Activated CD4-positive, alpha-beta T cell treated with anti-CD3 and anti-CD28 coated beads for 4 hours (primary cell): ENCODE measurements around the gene USP36.
"Not testable (repeated sequence)": the region's sequence is repeated elsewhere in the genome, so short reads cannot be mapped to it uniquely, and the experiment has no call there.

ENCODE experiments used
- DNase-seq, 2 donors: peaks; one replicate each; pipeline ENCODE4 v3.0.0-alpha.2; 2020

The USP36 gene

GRCh38 chr17:78840780-78841611 is at the start of gene USP36:
USP36 (minus strand) TSS chr17:78840814; CDS start chr17:78836363, 4,451 bp downstream.
- peak; percentile 100 for DNase-seq

GRCh38 chr17:78890096-78890495 is 49.5 kb upstream of the USP36 start:
- not testable (repeated sequence) for DNase-seq

DNA sequence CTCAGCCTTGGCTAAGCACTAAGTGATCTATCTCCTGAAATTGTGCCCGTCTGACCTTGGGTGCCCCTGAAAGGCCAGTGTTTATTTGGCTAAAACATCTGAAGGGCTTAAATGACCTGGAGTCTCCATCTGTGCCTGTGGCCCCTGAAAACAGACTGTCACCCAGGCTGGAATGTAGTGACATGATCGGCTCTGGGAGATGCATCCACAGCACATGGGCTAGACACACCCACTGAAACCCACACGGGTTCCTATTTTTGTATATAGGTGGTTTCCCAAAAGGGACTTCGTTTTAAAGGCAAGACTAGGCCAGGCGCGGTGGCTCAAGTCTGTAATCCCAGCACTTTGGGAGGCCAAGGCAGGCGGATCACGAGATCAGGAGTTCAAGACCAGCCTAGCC is 48.9 kb upstream of the USP36 start:
- peak in 1 of 2 donors; percentile 18 for DNase-seq

DNA sequence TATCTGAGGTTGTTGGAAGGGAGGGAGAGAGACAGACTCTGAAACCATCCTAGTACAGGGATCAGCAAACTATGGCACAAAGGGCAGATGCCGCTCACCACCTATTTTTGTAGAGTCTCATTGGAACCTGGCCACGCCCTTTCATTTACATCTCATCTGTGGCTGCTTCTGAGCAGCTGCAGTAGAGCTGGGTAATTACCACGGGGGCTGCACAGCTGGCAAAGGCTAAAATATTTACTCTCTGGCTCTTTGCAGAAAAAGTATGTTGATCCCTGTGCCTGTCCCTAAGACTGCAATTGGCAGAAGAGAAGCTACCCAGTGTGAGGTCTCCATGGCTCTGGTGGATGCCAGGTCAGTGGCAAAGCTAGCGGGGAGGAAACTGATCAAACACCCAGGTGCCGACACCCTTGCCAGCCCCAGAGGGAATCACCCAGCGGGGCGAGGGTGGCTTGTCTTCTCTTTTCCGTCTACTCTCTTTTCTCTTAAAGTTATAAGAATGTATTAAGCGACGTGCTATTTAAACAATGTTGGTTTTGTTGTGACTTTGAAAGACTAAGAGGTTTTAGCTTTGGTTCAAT is 48.4 kb upstream of the USP36 start:
- no peak for DNase-seq

DNA sequence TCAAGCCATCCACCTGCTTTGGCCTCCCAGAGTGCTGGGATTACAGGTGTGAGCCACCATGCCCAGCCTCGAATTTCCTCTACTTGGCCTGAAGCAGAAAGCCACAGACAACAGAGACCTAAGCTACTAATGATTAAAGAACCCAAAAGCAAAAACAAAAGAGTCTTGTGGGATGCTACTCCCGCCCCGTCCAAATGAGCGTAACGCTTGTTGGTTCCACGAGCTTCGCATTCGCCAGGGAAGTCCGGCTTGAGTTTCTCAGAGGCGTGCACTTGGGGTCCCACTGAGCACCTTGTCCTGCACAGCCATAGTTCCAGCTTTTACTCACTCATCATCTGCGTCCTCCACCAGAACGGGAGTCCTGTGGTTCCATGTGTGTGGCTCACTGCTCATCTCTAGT is 46.3 kb upstream of the USP36 start:
- no peak for DNase-seq

DNA sequence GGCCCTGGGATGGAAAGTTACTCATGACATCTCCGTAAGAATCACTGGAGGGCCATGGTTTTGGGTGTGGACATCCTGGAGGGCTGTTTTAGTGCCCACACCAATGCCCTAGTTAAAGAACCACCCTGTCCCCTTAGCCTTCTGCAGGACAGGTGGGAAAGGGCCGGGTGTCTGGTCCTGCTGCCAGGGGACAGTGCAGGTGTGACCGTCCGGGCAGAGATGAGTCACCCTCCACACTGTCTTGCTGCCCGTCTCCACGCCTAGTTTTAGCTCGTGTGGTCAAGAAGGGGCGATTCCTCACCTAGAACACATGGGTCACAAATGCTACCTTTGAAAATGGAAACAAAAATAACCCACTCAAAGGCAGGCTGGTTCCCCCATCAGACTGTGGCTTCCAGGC is 45.3 kb upstream of the USP36 start:
- DNase-seq: no peak

DNA sequence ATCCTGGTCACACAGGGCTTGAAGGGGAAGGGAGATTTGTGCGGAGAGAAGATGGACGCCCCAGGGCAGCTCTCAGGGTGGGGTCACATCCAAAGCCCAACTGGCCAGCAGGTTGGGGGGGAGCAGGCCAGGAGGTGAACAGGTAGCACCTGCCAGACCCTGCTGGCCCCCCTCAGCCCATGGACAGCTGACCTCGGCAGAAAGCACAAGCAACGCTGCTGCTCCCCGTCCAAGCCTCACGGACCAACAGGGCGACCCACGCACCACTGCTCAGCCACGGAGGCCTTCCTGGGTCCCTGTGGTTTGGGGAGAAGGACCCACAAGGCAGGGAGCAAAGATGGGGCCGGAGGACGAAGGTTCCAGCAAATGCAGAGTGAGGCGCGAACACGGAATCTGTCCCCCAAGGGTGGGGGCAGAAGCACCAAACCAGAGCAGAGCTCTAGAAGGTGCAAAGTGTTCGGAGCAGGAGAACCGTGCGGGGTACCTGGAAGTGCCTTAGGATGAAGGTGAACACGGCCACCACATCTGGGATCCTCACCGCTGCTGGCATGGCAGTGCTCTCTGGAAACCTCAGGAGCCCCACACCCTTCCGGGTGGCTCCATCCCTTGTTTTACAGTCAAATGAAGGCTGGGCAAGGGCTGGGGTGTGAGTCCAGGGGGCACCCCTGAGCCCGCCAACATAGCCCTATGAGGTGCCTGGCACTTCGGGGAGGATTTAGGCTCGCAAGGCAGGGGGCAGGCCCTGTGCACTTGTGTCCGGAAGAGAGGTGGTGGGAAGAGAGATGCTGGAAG is 44.5 kb upstream of the USP36 start:
- no peak for DNase-seq

DNA sequence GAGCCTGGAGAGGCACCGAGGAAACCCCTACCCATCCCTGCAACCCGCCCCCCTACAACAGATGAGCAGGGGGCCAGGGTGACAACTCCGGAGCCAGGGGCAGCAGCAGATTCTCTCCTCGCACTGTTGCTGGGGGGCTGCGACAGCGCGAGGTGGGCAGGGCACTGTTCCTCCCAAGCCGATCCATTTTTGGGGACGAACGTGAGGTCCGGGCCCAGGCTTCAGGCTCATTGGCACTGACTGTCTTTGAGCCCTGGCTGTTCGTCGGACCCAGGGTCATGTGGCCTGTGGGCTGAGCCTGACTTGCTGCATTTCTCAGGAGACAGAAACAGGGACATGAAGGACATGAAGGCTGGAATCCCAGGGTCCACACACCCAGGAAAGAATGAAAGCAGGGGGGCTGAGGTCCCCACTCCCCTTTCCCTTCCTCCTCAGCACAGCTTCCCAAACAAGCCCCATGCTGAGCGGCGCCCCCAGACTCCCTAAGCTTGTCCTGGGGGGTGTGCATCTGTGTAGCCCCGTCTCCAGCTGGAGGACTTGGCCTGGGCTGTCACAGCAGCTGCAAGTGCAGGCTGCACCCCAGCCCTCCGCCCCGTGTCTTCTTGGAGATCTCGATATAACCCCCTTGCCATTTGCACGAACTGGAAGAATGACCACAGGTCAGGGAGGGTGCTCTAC is 43.7 kb upstream of the USP36 start:
- DNase-seq: no peak

- no peak for DNase-seq
Observed at GRCh38 chr17:78883533-78884131, 43.0 kb upstream of the USP36 start.

DNA sequence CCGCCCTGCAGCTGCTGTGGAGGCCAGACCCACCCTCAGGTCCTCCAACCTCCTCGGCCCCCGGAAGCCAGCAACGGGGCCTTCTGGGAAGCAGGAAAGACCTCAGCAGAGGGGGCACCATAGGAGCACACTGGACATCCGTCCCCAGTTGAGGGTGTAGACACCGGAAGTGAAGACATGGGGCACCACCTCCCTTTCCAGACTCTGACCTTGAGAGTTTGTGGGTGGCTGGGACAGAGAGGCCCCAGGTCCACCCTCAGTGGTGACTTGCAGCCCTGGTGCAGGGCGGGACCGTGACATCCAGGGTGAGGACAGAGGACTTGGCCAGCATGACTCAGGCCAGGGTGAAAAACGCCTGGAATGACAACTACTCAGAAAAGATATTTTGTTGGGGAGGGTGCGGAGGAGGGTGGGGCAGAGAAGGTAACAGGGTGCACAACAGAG is 42.5 kb upstream of the USP36 start:
- DNase-seq: no peak

GRCh38 chr17:78882540-78883088 is 42.0 kb upstream of the USP36 start:
- DNase-seq: no peak

DNA sequence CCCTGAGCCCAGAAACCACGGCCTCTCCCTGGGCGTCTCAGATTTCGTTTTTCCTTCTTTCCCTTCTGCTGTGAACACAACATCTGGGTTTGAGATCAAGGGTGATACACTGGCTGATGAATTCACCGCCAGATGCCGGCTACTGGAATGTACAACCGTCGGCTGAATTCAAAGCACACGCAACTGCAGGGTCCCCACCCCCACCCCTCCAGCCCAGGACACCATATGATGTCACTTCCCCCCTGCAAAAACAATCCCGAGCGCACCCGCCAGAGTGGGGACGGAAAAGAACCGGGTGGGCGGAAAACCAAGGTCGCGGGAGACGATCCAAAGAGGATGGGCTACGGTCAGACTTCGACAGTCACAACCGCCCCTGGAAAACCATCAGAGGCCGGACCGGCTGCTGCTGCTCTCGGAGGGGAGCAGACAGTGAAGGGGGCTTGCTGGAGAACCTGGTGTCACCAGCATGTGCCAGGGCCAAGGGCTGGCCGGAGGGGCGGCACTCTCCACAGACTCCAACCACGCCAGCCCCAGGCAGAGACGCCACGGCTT is 39.1 kb upstream of the USP36 start:
- DNase-seq: peak in 1 of 2 donors; percentile 14

GRCh38 chr17:78878871-78879527 is 38.4 kb upstream of the USP36 start:
- DNase-seq: no peak

GRCh38 chr17:78878261-78878660 is 37.6 kb upstream of the USP36 start:
- no peak for DNase-seq

DNA sequence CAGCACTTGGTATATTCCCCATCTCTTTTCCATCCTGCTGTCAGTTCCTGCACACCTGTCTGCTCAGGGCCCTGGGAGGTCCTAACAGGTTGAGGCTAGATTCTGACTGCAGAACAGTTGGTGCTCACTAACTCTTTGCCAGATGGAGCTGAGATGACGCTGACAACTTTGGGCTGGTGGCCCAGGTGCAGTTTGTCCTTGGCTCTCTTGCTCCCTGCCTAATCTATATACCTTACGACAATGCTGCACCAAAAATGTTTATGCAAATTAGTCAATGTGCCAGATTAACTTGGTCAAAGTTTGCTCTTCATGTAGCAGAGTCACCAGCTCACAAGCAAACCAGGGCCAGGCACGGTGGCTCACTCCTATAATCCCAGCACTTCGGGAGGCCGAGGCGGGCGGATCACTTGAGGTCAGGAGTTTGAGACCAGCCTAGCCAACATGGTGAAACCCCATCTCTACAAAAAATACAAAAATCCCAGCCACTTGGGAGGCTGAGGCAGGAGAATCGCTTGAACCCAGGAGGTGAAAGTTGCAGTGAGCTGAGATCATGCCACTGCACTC is 36.4 kb upstream of the USP36 start:
- not testable (repeated sequence) for DNase-seq

GRCh38 chr17:78876094-78876597 is 35.5 kb upstream of the USP36 start:
- DNase-seq: no peak

DNA sequence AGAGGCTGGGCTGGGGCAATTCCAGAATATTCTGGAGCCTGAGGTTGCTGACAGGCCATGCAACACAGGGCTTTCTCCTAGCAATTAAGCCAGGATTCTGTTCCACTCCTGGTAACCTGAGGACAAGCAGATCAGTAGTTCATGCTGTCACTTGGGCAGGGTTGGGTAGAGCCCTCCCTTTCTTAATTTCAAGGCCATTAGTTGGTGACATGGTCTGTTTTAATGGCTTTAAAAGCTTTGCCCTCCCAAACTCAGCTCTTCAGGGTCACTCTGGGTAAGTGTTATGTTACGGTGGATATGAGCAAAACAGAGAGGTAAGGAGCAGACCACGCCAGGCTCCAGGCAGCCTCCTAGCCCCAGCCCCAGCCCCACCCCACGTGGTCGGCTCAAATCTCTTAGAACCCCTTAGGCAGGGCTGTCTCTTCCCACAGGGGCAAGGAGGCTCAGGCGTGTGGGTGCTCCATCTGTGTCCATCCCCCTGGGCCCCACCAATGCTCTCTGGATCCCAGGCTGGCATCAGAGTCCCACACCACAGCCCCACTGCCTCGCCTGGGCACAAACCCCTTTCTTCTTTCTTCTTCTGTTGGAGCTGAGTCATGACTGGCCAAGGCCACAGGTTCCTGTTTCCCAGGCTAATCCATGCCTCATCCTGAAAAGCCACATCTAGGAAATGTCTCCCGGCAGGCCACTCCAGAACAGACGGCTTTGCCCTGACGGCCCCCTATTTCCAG is 34.9 kb upstream of the USP36 start:
- no peak for DNase-seq

DNA sequence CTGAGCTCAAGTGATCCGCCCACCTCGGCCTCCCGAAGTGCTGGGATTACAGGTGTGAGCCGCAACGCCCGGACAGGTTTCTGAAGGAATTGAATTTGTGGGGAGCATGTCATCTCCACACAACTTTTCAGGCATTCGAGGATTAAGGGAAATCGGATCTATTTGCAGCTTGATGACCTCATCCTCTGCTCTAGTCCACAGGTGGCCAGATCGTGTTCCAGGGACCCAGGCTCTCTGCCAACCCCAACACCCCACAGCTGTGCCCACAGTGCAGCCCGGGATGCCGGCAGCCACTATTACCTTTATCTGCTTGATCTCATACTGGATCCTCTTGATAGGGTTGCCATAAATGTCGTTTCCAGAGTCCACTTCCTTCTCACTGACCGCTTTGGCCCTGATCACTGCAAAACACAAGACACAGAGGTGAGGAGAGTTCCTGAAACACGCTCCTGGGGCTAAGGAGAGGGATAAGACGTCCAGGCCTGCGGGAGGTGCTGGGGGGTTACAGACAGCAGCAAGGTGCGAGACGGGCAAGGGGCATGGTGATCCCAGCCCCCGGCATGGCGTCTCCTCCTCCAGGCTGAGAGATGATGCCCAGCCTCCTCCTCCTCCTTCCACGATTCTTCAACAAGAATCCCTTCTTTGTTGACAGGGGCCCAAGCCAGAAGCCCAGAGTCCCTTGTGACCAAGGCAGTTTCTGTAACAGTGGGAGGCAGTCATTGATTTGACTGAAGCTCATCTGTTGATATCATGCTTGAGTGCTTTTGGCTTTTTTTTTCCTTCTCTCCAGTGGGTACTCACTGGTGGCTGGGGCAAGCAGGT is 33.1 kb upstream of the USP36 start:
- DNase-seq: no peak

GRCh38 chr17:78872486-78872885 is 31.9 kb upstream of the USP36 start:
- DNase-seq: no peak
